GM12878 (cell line): Measurements from ENCODE around the gene PLAC8L1. TPM values are rescaled to one million over a fixed set of nuclear protein-coding genes. Genes with fewer than 3 reads are reported as not detected.

Experiments used
- ATAC-seq: fragments of 200-7000 bp; cut with Tn5 transposase; 3 replicates; pipeline ENCODE4 v1.9.1; 2020; ENCODE audit warnings: mild to moderate bottlenecking, moderate library complexity
- BruUV-seq: library from RNA; stranded (reverse); fragments of 400-500 nt; replicated peaks from 2 replicates; lab custom pipeline; 2021; lab: Mats Ljungman, UMichigan
- CTCF ChIA-PET: fragments of 300-600 bp; sonication (Branson Sonifier 250); formaldehyde crosslinking; extraction: SDS; loops from one replicate; lab custom pipeline; 2021; ENCODE audit warnings: inconsistent platforms; lab: Yijun Ruan, JAX
- POLR2A ChIA-PET: fragments of 350-600 bp; formaldehyde crosslinking; extraction: SDS; loops from one replicate; lab custom pipeline; 2021; ENCODE audit warnings: inconsistent platforms; lab: Charles Lee
- RAD21 ChIA-PET: fragments of 300-600 bp; sonication (Branson Sonifier 250); formaldehyde crosslinking; loops from one replicate; lab custom pipeline; 2023; ENCODE audit warnings: antibody characterized with exemption; ENCODE audit not compliant: unreplicated experiment; lab: Charles Lee
- SMC1A ChIA-PET: fragments of 300-600 bp; sonication (Branson Sonifier 250); formaldehyde crosslinking; loops from one replicate; lab custom pipeline; 2023; ENCODE audit not compliant: unreplicated experiment, uncharacterized antibody; lab: Charles Lee
- DNase-seq: peaks from one replicate; pipeline ENCODE4 v3.0.0-alpha.2; 2011; ENCODE audit warnings: low read depth, low spot score
- FAIRE-seq: peaks from 3 replicates; lab custom pipeline; 2011; peaks lifted over from hg19 to GRCh38; lab: Jason Lieb, UNC
- H2AFZ ChIP-seq: 2 replicates; pipeline ENCODE4 v1.6.0; 2011; ENCODE audit warnings: low read depth, low read length, control low read depth; ENCODE audit not compliant: control insufficient read depth
- H3K27ac ChIP-seq: 2 replicates; pipeline ENCODE4 v1.5.1; 2011; ENCODE audit warnings: control low read depth; ENCODE audit not compliant: control insufficient read depth, insufficient read depth
- H3K27me3 ChIP-seq, 2 experiments: replicated peaks in 1 of 2; 2 replicates each; pipeline versions ENCODE4 v1.6.0 to v1.6.1; 2011; ENCODE audit warnings: low read length in 1 of 2; ENCODE audit not compliant: control insufficient read depth in 2 of 2, insufficient read depth in 2 of 2
- H3K36me3 ChIP-seq, 2 experiments: 2 replicates each; pipeline ENCODE4 v1.5.1; 2011; ENCODE audit warnings: low read length in 1 of 2; ENCODE audit not compliant: control insufficient read depth in 2 of 2, insufficient read depth in 2 of 2
- H3K4me1 ChIP-seq: 2 replicates; pipeline ENCODE4 v1.6.1; 2011; ENCODE audit warnings: mild to moderate bottlenecking, low read length, moderate library complexity, mixed read lengths; ENCODE audit not compliant: control insufficient read depth, insufficient read depth
- H3K4me2 ChIP-seq: 2 replicates; pipeline ENCODE4 v1.6.0; 2011; ENCODE audit warnings: control low read depth; ENCODE audit not compliant: control insufficient read depth, insufficient read depth
- H3K4me3 ChIP-seq: fragments of 200-600 bp; sonication (generic); 2 replicates; pipeline ENCODE4 v1.5.1; 2016
- H3K79me2 ChIP-seq: 2 replicates; pipeline ENCODE4 v1.6.0; 2011; ENCODE audit warnings: low read length; ENCODE audit not compliant: control insufficient read depth, insufficient read depth
- H3K9ac ChIP-seq: 2 replicates; pipeline ENCODE4 v1.8.0; 2011; ENCODE audit warnings: low read length, control low read depth, mixed read lengths; ENCODE audit not compliant: control insufficient read depth, insufficient read depth
- H3K9me3 ChIP-seq: replicated peaks from 3 replicates; pipeline ENCODE4 v1.5.1; 2011; ENCODE audit warnings: mild to moderate bottlenecking, low read length; ENCODE audit not compliant: control insufficient read depth, insufficient read depth
- H4K20me1 ChIP-seq: 2 replicates; pipeline ENCODE4 v1.6.0; 2011; ENCODE audit not compliant: control insufficient read depth, insufficient read depth
- ATF2 ChIP-seq: IDR thresholded peaks from 2 replicates; pipeline ENCODE4 v1.6.1; 2012; ENCODE audit warnings: low read length, inconsistent platforms
- BACH1 ChIP-seq: fragments of 450-650 bp; IDR thresholded peaks from 2 replicates; pipeline ENCODE4 v1.6.1; 2017; ENCODE audit warnings: mild to moderate bottlenecking, borderline replicate concordance
- E2F8 ChIP-seq: fragments of 450-650 bp; IDR thresholded peaks from 2 replicates; pipeline ENCODE4 v1.6.1; 2018; ENCODE audit warnings: mild to moderate bottlenecking, low read depth, moderate library complexity; ENCODE audit not compliant: partially characterized antibody
- IKZF2 ChIP-seq, 2 experiments: fragments of 450-650 bp; IDR thresholded peaks; 2 replicates each; pipeline ENCODE4 v1.6.1; 2017; ENCODE audit warnings: mild to moderate bottlenecking in 2 of 2, moderate library complexity in 2 of 2
- IRF4 ChIP-seq: IDR thresholded peaks from 2 replicates; pipeline ENCODE4 v1.6.1; 2011; ENCODE audit warnings: low read depth, low read length
- JUNB ChIP-seq: IDR thresholded peaks from 2 replicates; pipeline ENCODE4 v1.6.1; 2016; ENCODE audit warnings: antibody characterized with exemption, mild to moderate bottlenecking
- KDM1A ChIP-seq: fragments of 200-600 bp; sonication (generic); IDR thresholded peaks from 2 replicates; pipeline ENCODE4 v1.6.1; 2016; ENCODE audit warnings: borderline replicate concordance
- NKRF ChIP-seq: fragments of 450-650 bp; conservative IDR thresholded peaks from 2 replicates; pipeline ENCODE4 v1.6.1; 2017; ENCODE audit warnings: mild to moderate bottlenecking, moderate library complexity
- NRF1 ChIP-seq: conservative IDR thresholded peaks from 2 replicates; pipeline ENCODE4 v1.6.1; 2011; ENCODE audit warnings: mild to moderate bottlenecking, low read depth, low read length, improper control_type of control experiment
- SMAD1 ChIP-seq: fragments of 450-650 bp; IDR thresholded peaks from 2 replicates; pipeline ENCODE4 v1.6.1; 2018; ENCODE audit warnings: mild to moderate bottlenecking, low read depth; ENCODE audit not compliant: partially characterized antibody
- SMAD5 ChIP-seq: IDR thresholded peaks from 2 replicates; pipeline ENCODE4 v1.6.1; 2016; ENCODE audit warnings: antibody characterized with exemption, low read depth
- TBL1XR1 ChIP-seq: IDR thresholded peaks from 2 replicates; pipeline ENCODE4 v1.6.1; 2012; ENCODE audit warnings: low read depth, low read length, improper control_type of control experiment
- YY1 ChIP-seq: IDR thresholded peaks from 2 replicates; pipeline ENCODE4 v1.6.1; 2011; ENCODE audit warnings: low read depth, mild to moderate bottlenecking, low read length
- WGBS: methylation state at CpG from one replicate; pipeline ENCODE4 v1.1.6; 2016; ENCODE audit warnings: low lambda C conversion rate; ENCODE audit not compliant: insufficient replicate concordance, insufficient coverage; ENCODE audit errors: missing lambda C conversion rate; 5-methylcytosine and 5-hydroxymethylcytosine counted together
- in situ Hi-C: fragments of 300-500 bp; cut with MboI; formaldehyde crosslinking; loops from 9 replicates; pipeline ENCODE4 v1.14.3; 2018; ENCODE audit warnings: mixed read lengths
- intact Hi-C: fragments of 100-400 bp; cut with micrococcal nuclease; formaldehyde crosslinking; loops from one replicate; pipeline ENCODE4 v1.14.2; 2022; ENCODE audit not compliant: unreplicated experiment
- polyA plus RNA-seq, 11 experiments: library from polyadenylated mRNA; depleted of rRNA in 4 of 11; unstranded in 6 of 11; stranded (reverse) in 5 of 11; fragments of >200 nt; fragmentation: Nextera tagmentation in 4 of 11; fragmentation: Illumina TruSeq in 1 of 11; extraction: Ambion mirVana in 4 of 11; extraction: Trizol in 1 of 11; gene quantifications; 1 replicate in 1 of 11; 2 replicates in 10 of 11; pipeline versions ENCODE4 v1.2.1 to v1.2.3, GENCODE V29; 2011 to 2016; ENCODE audit warnings: inconsistent platforms in 2 of 11, missing spikeins in 2 of 11, low read depth in 1 of 11
- total RNA-seq, 4 experiments: library from RNA; depleted of rRNA in 3 of 4; stranded (reverse); fragments of >200 nt in 3 of 4; fragmentation: Illumina TruSeq in 1 of 4; extraction: Trizol in 1 of 4; gene quantifications; 2 replicates each; pipeline versions ENCODE4 v1.2.1 to v1.2.3, GENCODE V29; 2013 to 2021

The PLAC8L1 gene
- total and polyA plus RNA-seq, 10 of the 15 experiments (the other 5 are each of a cell fraction or from before 2014, with no cell fraction given) = 0.17 to 0.39 (median 0.24) TPM; not detected in 4

GRCh38 chr5:146043722-146044121, 61.7 kb downstream of the PLAC8L1 start (continued):
- TF ChIP-seq E2F8 (no peak), SMAD1 (no peak), NRF1 (no peak), IKZF2 (IDR thresholded peaks at IDR 0.05) (no peak)

- in situ Hi-C loops = no loop called here
- no peak overlapping the region for H2AFZ ChIP-seq
Observed at GRCh38 chr5:146042628-146043279, 62.6 kb downstream of the PLAC8L1 start.

More at GRCh38 chr5:146042628-146043279, 62.6 kb downstream of the PLAC8L1 start:
- no peak for DNase-seq
- ChIA-PET SMC1A (no interaction called here), CTCF (no interaction called here), RAD21 (no interaction called here), POLR2A (no interaction called here)
- H3K9me3 ChIP-seq = no peaks in the 10 kb centered on the region
- no peak overlapping the region for H3K27ac ChIP-seq
- no TSS peak for BruUV-seq
- no peak overlapping the region for H3K9ac ChIP-seq
- no peaks in the 10 kb centered on the region for H3K79me2 ChIP-seq
- intact Hi-C loops = no loop called here
- H3K36me3 ChIP-seq = no peaks in the 10 kb centered on the region
- H3K4me1 ChIP-seq = no peaks in the 10 kb centered on the region
- no peak for FAIRE-seq
- peaks cover 0 to 5% of the 10 kb centered on the region in 2 experiments; a peak in 3 of 4 replicates for H3K27me3 ChIP-seq
- H3K4me3 ChIP-seq = no peak overlapping the region
- H3K4me2 ChIP-seq = no peak overlapping the region
- WGBS = 57% methylated on average over 5 of the region's 5 CpGs
- H4K20me1 ChIP-seq = no peaks in the 10 kb centered on the region
- TF ChIP-seq TBL1XR1 = no peak
- no peak for TF ChIP-seq ATF2
- TF ChIP-seq IRF4 = no peak
- no peak for TF ChIP-seq KDM1A
- TF ChIP-seq JUNB = no peak
- TF ChIP-seq NKRF = no peak
- no peak for TF ChIP-seq BACH1
- no peak for TF ChIP-seq SMAD5
- no peak for TF ChIP-seq YY1
- ATAC-seq = no peak
